ENCODE measurements around the gene ADGRB3.
"Not testable (repeated sequence)": the region's sequence is repeated elsewhere in the genome, so short reads cannot be mapped to it uniquely, and the experiment has no call there.

The ADGRB3 gene

GRCh38 chr6:69111301-69111700 lies 476.2 kb downstream of the ADGRB3 start:
- FAIRE-seq (no peak), DNase-seq (ENCODE audit: low spot score) (no peak)

- FAIRE-seq (no peak), DNase-seq (ENCODE audit: low spot score) (no peak)
These were observed 481.6 kb downstream of the ADGRB3 start for GRCh38 chr6:69116658-69117057.

- not testable (repeated sequence) for FAIRE-seq
These were observed 486.7 kb downstream of the ADGRB3 start for GRCh38 chr6:69121461-69122406.

GRCh38 chr6:69122407-69122773 lies 487.3 kb downstream of the ADGRB3 start:
- DNase-seq (ENCODE audit: low spot score) (no peak), FAIRE-seq (no peak)

More at GRCh38 chr6:69121461-69122406, 486.7 kb downstream of the ADGRB3 start:
- not testable (repeated sequence) for DNase-seq (ENCODE audit: low spot score)

GRCh38 chr6:69128411-69128810 lies 493.3 kb downstream of the ADGRB3 start:
- DNase-seq (ENCODE audit: low spot score) = no peak
- FAIRE-seq = no peak

- FAIRE-seq = no peak
- no peak for DNase-seq (ENCODE audit: low spot score)
These were observed 494.0 kb downstream of the ADGRB3 start for GRCh38 chr6:69129046-69129445.

GRCh38 chr6:69135927-69136326 lies 500.8 kb downstream of the ADGRB3 start:
- no peak for FAIRE-seq
- DNase-seq (ENCODE audit: low spot score) = no peak

GRCh38 chr6:69138148-69138547 lies 503.1 kb downstream of the ADGRB3 start:
- peak; percentile 6 for DNase-seq (ENCODE audit: low spot score)
- no peak for FAIRE-seq

- no peak for FAIRE-seq
- peak; percentile 38 for DNase-seq (ENCODE audit: low spot score)
These were observed 503.9 kb downstream of the ADGRB3 start for GRCh38 chr6:69138893-69139494.

- peak; percentile 37 for FAIRE-seq
These were observed 510.0 kb downstream of the ADGRB3 start for GRCh38 chr6:69145062-69145461.

GRCh38 chr6:69146385-69146784 lies 511.3 kb downstream of the ADGRB3 start:
- DNase-seq (ENCODE audit: low spot score) (no peak), FAIRE-seq (no peak)

More at GRCh38 chr6:69145062-69145461, 510.0 kb downstream of the ADGRB3 start:
- no peak for DNase-seq (ENCODE audit: low spot score)

GRCh38 chr6:69155467-69155866 lies 520.4 kb downstream of the ADGRB3 start:
- DNase-seq (ENCODE audit: low spot score) (no peak), FAIRE-seq (no peak)

GRCh38 chr6:69162811-69163210 lies 527.7 kb downstream of the ADGRB3 start:
- no peak for FAIRE-seq
- DNase-seq (ENCODE audit: low spot score) = no peak

GRCh38 chr6:69164564-69165229 lies 529.6 kb downstream of the ADGRB3 start:
- FAIRE-seq (no peak), DNase-seq (ENCODE audit: low spot score) (peak; percentile 16)

- no peak for DNase-seq (ENCODE audit: low spot score)
- no peak for FAIRE-seq
These were observed 544.6 kb downstream of the ADGRB3 start for GRCh38 chr6:69179681-69180080.

- FAIRE-seq = no peak
These were observed 545.4 kb downstream of the ADGRB3 start for GRCh38 chr6:69180361-69181067.

GRCh38 chr6:69181964-69182363 lies 546.9 kb downstream of the ADGRB3 start:
- no peak for FAIRE-seq
- no peak for DNase-seq (ENCODE audit: low spot score)

More at GRCh38 chr6:69180361-69181067, 545.4 kb downstream of the ADGRB3 start:
- no peak for DNase-seq (ENCODE audit: low spot score)

GRCh38 chr6:69185276-69185675 lies 550.2 kb downstream of the ADGRB3 start:
- no peak for DNase-seq (ENCODE audit: low spot score)
- no peak for FAIRE-seq

GRCh38 chr6:69202768-69203167 lies 567.7 kb downstream of the ADGRB3 start:
- DNase-seq (ENCODE audit: low spot score) (no peak), FAIRE-seq (no peak)

GRCh38 chr6:69216127-69216526 lies 581.0 kb downstream of the ADGRB3 start:
- FAIRE-seq = no peak
- no peak for DNase-seq (ENCODE audit: low spot score)

- FAIRE-seq (no peak), DNase-seq (ENCODE audit: low spot score) (no peak)
These were observed 582.3 kb downstream of the ADGRB3 start for GRCh38 chr6:69217343-69217742.

All from urothelium cell line (cell line).